HG03571 (cell line): ENCODE measurements around the gene JAML.
"Not testable (repeated sequence)": the region's sequence is repeated elsewhere in the genome, so short reads cannot be mapped to it uniquely, and the experiment has no call there.

Source experiments
- ATAC-seq: cut with Tn5 transposase; IDR thresholded peaks from one replicate; pipeline ENCODE4 v1.9.1; 2021; ENCODE audit not compliant: unreplicated experiment

Gene JAML

GRCh38 chr11:118199135-118199534 is 25.7 kb downstream of the JAML start:
- no peak for ATAC-seq

DNA sequence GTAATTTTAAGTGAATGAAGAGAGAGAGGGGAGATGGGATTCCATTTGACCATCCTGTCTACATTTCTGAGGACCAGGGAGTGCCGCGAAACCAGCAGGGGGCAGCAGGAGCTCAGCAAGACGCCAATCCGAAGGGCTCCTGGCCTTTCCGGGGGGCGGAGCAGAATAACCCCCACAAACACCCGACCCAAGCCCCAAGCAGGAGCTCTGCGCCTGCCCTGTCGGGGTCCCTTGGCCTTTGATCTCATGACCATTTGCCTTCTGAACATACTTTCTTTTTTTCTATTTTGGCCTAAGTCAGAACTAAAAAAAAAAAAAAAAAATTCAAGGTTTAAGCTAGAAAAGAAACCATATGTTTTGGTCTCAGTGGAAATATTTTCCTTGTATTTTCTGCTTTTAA is 26.4 kb downstream of the JAML start:
- no peak for ATAC-seq

DNA sequence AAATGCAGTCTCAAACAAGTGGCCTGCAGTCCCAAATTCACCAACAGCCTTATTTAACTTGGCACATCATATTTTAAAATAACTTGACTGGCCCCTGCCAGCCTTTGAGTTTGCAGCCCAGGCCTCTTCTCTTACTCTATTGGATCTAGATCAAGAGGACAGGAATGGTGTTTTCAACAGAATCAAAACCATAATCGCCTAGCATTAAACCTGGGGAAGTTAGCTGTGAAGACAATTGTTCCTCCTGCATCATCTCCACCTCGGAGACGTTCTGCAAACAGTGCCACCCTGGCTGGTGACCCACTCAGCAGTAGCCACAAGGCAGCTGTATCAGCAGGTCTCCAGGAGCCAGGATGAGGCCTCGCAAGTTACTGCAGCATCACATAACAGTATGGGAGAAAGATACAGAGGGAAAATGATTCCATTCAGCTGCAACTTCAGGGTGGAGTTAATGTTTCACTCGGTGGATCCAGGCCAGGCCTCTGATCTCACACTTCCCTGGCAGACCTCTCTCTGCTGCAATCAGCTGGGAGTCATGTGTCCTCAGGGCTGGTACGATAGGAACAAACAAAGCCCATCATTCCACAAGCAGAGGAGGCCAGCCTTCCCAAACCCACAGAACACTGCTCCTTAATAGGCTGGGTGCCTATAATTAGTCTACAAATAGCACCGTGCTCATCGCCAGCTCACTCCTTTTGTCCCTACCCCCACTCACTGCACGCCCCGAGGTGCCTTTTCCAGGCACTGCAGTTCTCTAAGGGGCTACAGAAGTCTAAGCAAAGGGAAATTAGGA is 29.8 kb downstream of the JAML start:
- no peak for ATAC-seq

- ATAC-seq, result no peak
Measured at GRCh38 chr11:118193910-118194566, 30.8 kb downstream of the JAML start.

DNA sequence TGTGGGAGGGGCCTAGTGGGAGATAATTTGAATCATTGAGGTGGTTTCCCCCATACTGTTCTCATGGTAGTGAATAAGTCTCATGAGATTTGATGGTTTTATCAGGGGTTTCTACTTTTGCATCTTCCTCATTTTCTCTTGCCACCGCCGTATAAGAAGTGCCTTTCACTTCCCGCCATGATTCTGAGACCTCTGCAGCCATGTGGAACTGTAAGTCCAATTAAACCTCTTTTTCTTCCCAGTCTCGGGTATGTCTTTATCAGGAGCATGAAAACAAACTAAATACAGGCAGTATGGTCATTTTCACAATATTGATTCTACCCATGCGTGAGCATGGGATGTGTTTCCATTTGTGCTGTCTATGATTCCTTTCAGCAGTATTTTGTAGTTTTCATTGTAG is 32.0 kb downstream of the JAML start:
- ATAC-seq, result not testable (repeated sequence)

GRCh38 chr11:118190942-118191506 is 33.8 kb downstream of the JAML start:
- ATAC-seq, result not testable (repeated sequence)

DNA sequence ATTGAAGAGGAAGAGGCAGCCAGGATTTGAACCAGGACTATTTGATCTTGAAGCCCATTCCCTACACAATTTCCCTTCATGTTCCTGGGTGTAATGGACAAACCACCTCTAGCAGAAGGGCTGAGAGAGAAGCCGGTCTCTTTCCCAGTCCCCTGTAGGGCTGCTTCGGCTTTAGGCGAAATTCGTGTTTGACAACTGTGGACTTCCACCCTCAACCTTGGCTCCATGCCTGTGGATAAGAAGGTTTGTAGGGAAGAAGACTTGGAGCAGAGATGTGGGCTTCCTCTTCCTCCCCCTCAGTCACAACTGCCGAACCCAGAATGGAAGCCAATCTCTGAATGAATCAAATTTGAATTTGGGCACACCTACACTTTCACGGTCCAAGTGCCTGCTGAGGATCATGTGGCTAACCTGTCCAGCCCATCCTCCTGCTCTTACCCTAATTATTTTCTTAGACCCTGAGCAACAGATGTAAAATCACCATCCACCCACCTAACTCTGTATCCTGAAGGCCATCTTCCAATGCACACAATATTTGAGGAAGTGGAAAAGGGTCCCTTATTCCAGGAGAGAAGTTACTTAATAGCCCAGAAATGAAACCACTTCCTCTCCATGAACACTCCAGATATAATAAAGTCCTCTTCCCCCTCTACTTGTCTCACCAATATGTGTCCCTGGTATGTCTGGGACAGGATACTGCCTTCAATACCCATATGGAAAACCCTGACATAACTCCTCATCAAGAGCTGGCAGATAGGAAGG is 38.3 kb downstream of the JAML start:
- no peak for ATAC-seq

DNA sequence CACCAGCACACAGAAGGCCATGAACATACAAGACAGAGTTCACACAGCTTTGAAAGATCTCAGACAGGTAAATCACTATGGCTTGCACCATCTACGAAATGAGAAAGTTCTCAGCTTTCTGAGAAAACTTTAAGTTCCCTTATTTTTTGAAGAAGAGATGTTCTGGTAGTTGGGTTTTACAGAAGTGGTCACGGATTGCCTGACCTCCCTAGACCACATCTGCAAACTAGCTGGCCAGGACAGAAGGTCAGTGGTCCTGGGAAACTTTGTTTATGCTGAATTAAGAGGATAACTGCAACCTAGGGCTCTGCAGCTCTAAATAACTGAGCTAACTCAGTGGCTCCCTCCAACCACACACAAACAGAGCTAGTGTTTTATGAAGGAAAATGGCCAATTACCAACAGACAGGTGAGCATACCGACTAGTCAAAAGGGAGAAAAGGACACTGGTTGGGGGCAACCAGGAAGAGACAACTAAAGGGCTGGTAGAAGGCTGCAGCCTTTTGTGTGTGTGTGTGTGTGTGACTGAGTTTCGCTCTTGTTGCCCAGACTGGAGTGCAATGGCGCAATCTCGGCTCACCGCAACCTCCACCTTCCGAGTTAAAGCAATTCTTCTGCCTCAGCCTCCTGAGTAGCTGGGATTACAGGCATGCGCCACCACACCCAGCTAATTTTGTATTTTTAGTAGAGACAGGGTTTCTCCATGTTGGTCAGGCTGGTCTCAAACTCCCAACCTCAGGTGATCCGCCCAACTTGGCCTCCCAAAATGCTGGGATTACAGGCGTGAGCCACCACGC is 39.8 kb downstream of the JAML start:
- no peak for ATAC-seq

- not testable (repeated sequence) for ATAC-seq
Measured at GRCh38 chr11:118183691-118184090, 41.1 kb downstream of the JAML start.

DNA sequence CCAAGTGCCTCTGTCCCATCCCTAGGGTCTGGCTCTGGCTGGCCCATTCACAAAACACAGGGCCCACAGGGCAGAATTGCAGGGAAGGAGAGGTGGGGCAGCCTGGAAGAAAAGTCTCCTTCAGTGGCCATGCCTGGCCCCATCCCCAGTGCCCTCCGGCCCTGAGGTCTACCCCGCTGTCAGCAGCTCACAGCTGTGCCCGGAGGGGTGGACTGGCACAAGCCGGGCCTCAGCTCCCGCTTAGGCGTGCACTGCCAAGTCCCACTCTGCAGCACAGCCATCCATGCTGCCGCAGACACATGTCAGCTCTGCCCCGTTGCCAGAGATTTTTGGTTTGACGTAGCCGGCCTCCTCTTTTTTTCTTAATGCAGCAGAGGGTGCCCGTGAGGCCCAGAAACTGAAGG is 44.5 kb downstream of the JAML start:
- ATAC-seq, result no peak

DNA sequence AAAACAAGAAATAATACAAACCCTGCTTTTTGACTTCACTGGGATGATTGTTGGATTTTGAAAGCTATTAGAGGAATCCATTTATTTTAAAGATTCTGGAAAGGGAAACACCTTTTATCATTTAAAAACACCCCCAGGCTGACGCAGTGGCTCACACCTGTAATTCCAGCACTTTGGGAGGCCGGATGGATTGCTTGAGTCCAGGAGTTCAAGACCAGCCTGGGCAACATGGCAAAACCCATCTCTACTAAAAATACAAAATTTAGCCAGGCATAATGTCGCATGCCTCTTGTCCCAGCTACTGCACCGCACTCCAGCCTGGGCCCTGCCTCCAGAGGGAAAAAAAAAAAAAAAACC is 48.1 kb downstream of the JAML start:
- no peak for ATAC-seq

GRCh38 chr11:118175993-118176777 is 48.6 kb downstream of the JAML start, which contains the start of gene SCN2B:
Gene SCN2B, minus strand, starts transcription at chr11:118176639. Its CDS starts 208 bp downstream, at chr11:118176431.
- ATAC-seq, result no peak

DNA sequence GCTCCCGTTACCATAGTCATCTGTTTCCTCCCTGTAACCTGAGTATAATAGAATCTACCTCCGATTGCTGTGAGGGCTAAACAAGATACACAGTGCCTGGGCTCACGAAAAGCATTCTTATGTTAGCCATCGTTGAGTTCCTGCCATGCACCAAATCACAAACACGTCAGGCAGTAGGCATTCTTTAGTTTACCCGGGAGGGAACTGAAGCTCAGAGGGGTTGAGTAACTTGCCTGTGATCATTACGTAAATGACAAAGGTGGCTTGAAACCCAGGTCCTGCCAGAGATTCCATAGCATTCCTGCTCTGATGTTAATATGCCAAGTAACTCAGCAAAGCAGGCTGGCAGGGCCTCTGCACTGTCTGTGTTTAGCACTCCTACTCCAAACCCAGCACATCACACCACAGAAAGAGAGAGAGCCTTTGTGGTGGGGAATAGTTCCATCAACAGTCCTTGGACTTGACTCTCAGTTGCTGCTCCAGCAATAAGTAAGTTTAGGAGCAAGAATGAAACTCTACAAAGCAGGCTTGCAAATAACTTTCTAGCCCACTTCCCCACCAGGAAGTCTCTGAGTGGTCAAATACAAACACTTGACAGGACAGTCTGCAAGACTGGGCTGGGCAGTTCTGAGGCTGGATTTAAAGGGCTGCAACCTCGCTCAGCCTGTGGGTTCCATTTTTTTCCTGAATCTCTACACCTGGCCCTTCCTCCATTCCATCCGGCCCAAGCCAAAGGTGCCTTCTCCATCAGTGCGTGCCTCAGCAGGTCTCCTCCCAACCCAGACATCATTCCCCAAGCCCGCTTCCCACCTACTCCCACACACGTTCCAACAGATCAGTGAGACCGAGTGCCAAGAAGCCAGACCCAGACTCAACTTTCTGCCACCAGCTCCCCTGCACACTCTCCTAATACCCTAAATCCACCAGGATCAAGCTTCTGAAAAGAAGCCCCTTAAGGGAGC is 49.5 kb downstream of the JAML start:
- no peak for ATAC-seq

- no peak for ATAC-seq
Measured at GRCh38 chr11:118174006-118174567, 50.7 kb downstream of the JAML start.

DNA sequence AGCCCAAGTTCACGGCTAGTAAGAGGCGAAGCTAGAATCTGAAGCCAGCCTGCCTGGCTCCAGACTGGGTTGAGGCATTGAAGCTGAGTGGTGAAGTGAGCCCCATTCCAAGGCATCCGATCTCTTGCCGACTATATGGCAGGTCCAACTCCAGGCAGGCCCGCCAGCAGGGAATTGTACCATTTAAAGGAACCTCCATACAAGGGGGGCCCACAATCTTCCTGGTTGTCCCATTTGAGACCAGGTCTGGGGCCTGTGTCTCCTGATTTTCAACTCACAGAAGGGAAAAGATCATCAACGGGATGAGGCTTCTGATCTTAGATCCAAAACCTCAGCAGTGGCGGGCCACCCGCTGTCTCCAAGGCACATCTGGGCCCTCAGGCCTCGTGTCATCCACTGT is 52.5 kb downstream of the JAML start:
- ATAC-seq, result no peak

DNA sequence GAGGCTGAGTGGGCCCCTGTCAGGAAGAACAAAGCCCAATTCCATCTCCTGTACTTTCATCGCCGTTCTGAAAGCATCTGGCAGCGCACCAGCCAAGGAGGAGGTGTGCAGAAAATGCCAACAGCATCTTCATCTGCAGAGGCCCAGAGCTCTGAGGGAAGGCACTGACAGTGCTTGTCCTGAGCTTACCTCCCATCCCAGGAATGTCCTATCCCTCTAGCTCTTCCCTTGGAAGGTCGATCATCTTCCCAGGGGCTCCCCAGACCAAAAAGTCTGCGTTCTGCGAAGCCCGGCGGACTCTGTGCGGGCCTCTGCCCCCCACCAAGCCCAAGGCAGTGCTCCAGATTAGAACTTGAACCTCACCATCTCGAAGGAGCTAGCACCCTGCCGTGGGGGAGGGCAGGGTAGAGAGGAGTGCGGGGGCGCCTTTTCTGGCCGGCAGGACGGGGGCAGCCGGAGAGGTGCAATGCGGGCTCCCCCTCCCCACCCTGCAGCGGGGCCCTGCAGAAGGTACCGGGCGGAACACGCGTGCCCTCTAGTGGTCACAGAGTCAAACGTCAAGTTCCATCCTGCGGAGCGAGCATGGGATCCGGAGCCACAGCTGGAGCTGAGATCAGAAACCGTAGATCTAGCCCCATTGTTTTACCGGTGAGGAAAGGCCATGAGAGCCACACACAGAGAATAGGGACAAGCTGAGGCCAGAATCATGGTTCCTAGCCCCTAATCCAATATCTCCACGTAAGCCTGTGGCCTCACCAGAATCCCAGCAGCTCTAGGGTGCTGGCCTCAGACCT is 53.3 kb downstream of the JAML start:
- ATAC-seq, result no peak

DNA sequence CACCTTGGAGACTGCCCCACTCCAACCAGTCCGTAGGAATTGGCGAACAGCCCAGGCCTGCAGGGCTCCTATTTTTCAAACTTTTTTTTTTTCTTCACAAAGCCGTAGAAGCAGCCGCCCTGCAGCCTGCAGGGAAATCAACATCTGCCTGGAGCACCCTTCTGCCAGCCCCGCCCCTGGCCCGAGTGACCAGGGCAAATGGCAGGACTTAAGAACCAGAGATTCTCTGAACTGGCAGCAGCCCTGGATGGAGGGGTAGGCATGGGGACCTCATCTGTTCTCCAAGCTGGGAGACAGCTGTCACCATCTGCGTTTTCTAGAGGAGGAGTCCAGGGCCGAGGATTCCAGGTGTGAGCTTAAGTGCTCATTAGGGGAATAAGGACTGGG is 53.9 kb downstream of the JAML start:
- no peak for ATAC-seq

- no peak for ATAC-seq
Measured at GRCh38 chr11:118170231-118170630, 54.6 kb downstream of the JAML start.
